B cell (primary cell): ENCODE results near the gene KCNG4. TPM values are rescaled to one million over a fixed set of nuclear protein-coding genes. Genes with fewer than 3 reads are reported as not detected.

ENCODE experiments used
- ATAC-seq: fragments of 200-7000 bp; cut with Tn5 transposase; one replicate; pipeline ENCODE4 v1.10.0; 2021; ENCODE audit warnings: low read depth, mild to moderate bottlenecking, moderate number of reproducible peaks, moderate library complexity
- CTCF ChIA-PET: fragments of 350-600 bp; sonication (Branson Sonifier 250); formaldehyde crosslinking; loops from one replicate; lab custom pipeline; 2021; ENCODE audit warnings: antibody characterized with exemption, inconsistent platforms; lab: Charles Lee
- POLR2A ChIA-PET: fragments of 350-600 bp; sonication (Branson Sonifier 250); formaldehyde crosslinking; loops from one replicate; lab custom pipeline; 2021; ENCODE audit warnings: antibody characterized with exemption; lab: Charles Lee
- DNase-seq: peaks from one replicate; pipeline ENCODE4 v3.0.0; 2013
- H2AFZ ChIP-seq: 2 replicates; pipeline ENCODE4 v1.6.1; 2012; ENCODE audit warnings: mild to moderate bottlenecking, low read depth, low read length; ENCODE audit not compliant: insufficient read depth, poor library complexity, severe bottlenecking
- H3K27ac ChIP-seq, 2 donors: 1 replicate in 1 of 2; 2 replicates in 1 of 2; pipeline ENCODE4 v1.5.1; 2012 to 2013; ENCODE audit warnings: low read length in 2 of 2, mild to moderate bottlenecking in 2 of 2, moderate library complexity in 1 of 2
- H3K27me3 ChIP-seq, 4 experiments: fragments of 200-600 bp in 1 of 4; sonication (generic) in 1 of 4; replicated peaks in 1 of 4; 1 replicate in 2 of 4; 2 replicates in 2 of 4; pipeline versions ENCODE4 v1.6.1 to v1.7.0; 2013 to 2016; ENCODE audit warnings: low read length in 3 of 4, mild to moderate bottlenecking in 2 of 4, mixed read lengths in 1 of 4, moderate library complexity in 1 of 4; ENCODE audit not compliant: insufficient read depth in 4 of 4, control insufficient read depth in 3 of 4; ENCODE audit errors: control extremely low read depth in 1 of 4
- H3K36me3 ChIP-seq, 2 experiments: replicated peaks in 1 of 2; 1 replicate in 1 of 2; 2 replicates in 1 of 2; pipeline versions ENCODE4 v1.6.1 to v1.7.1; 2013; ENCODE audit warnings: low read length in 1 of 2; ENCODE audit not compliant: insufficient read depth in 2 of 2, control insufficient read depth in 1 of 2; ENCODE audit errors: control extremely low read depth in 1 of 2, extremely low read depth in 1 of 2
- H3K4me1 ChIP-seq, 2 donors: fragments of 200-600 bp in 1 of 2; sonication (generic) in 1 of 2; 1 replicate in 1 of 2; 2 replicates in 1 of 2; pipeline versions ENCODE4 v1.5.1 to v1.6.1; 2013 to 2017; ENCODE audit warnings: low read length in 2 of 2; ENCODE audit not compliant: control insufficient read depth in 2 of 2, insufficient read depth in 2 of 2
- H3K4me2 ChIP-seq: replicated peaks from 2 replicates; pipeline ENCODE3; 2012; ENCODE audit warnings: mild to moderate bottlenecking, low read depth, low read length; ENCODE audit not compliant: poor library complexity, severe bottlenecking
- H3K4me3 ChIP-seq, 5 experiments: fragments of 200-600 bp in 1 of 5; sonication (generic) in 1 of 5; 1 replicate in 3 of 5; 2 replicates in 2 of 5; pipeline versions ENCODE4 v1.5.1 to v1.7.0; 2011 to 2016; ENCODE audit warnings: low read length in 4 of 5, mild to moderate bottlenecking in 4 of 5, low read depth in 2 of 5, control low read depth in 1 of 5, moderate library complexity in 1 of 5; ENCODE audit not compliant: insufficient read depth in 1 of 5; ENCODE audit errors: control extremely low read depth in 1 of 5, extremely low read depth in 1 of 5
- H3K79me2 ChIP-seq: fragments of 200-600 bp; sonication (generic); one replicate; pipeline ENCODE4 v1.6.0; 2016; ENCODE audit warnings: low read length; ENCODE audit not compliant: control insufficient read depth, insufficient read depth
- H3K9ac ChIP-seq: fragments of 200-600 bp; sonication (generic); 2 replicates; pipeline ENCODE4 v1.6.1; 2017; ENCODE audit warnings: mild to moderate bottlenecking, low read length, moderate library complexity
- H3K9me3 ChIP-seq, 3 donors: one replicate each; pipeline versions ENCODE4 v1.6.1 to v1.7.1; 2013; ENCODE audit warnings: low read length in 2 of 3; ENCODE audit not compliant: control insufficient read depth in 2 of 3, insufficient read depth in 1 of 3; ENCODE audit errors: control extremely low read depth in 1 of 3
- H4K20me1 ChIP-seq: 2 replicates; pipeline ENCODE4 v1.6.0; 2012; ENCODE audit warnings: mild to moderate bottlenecking, low read length; ENCODE audit not compliant: insufficient read depth, control insufficient read depth, poor library complexity, severe bottlenecking
- H3K27ac Mint-ChIP-seq: one replicate; pipeline ENCODE4 v1.8.0; 2021; ENCODE audit warnings: mixed read lengths
- H3K27me3 Mint-ChIP-seq: one replicate; pipeline ENCODE4 v1.8.0; 2021; ENCODE audit warnings: mixed read lengths
- H3K4me1 Mint-ChIP-seq: one replicate; pipeline ENCODE4 v1.8.0; 2021; ENCODE audit warnings: mixed read lengths
- H3K4me3 Mint-ChIP-seq: one replicate; pipeline ENCODE4 v1.8.0; 2021; ENCODE audit warnings: mixed read lengths
- H3K9me3 Mint-ChIP-seq: one replicate; pipeline ENCODE4 v1.8.0; 2022; ENCODE audit warnings: mixed read lengths; ENCODE audit not compliant: insufficient read depth
- EZH2 ChIP-seq: IDR thresholded peaks from 2 replicates; pipeline ENCODE4 v1.6.1; 2012; ENCODE audit warnings: borderline replicate concordance, low read depth, mild to moderate bottlenecking, moderate library complexity, low read length; ENCODE audit not compliant: insufficient read depth, poor library complexity, severe bottlenecking
- WGBS: methylation state at CpG from one replicate; pipeline ENCODE4 v1.1.5; 2013; ENCODE audit warnings: missing lambda C conversion rate; ENCODE audit not compliant: insufficient coverage; 5-methylcytosine and 5-hydroxymethylcytosine counted together
- intact Hi-C: fragments of 100-400 bp; cut with micrococcal nuclease; formaldehyde crosslinking; loops from one replicate; pipeline ENCODE4 v1.10.0; 2022
- polyA plus RNA-seq: library from polyadenylated mRNA; depleted of rRNA; stranded (reverse); fragments of >200 nt; gene quantifications from 2 replicates; pipeline ENCODE4 v1.2.3, GENCODE V29; 2012
- total RNA-seq, 2 donors: library from RNA; stranded (reverse); fragments of 120-200 nt in 1 of 2; gene quantifications; 1 replicate in 1 of 2; 2 replicates in 1 of 2; pipeline versions ENCODE4 v1.2.3 to v1.2.4, GENCODE V29; 2013 to 2022
- TF ChIP-seq, protein P1 (sequence below): fragments of 200-600 bp; IDR thresholded peaks from one replicate; pipeline ENCODE4 v1.8.0; 2022; ENCODE audit warnings: antibody characterized with exemption, mild to moderate bottlenecking

Gene KCNG4
- total and polyA plus RNA-seq, 2 donors (not counting 1 experiment from before 2014, with no cell fraction given), result not detected

DNA sequence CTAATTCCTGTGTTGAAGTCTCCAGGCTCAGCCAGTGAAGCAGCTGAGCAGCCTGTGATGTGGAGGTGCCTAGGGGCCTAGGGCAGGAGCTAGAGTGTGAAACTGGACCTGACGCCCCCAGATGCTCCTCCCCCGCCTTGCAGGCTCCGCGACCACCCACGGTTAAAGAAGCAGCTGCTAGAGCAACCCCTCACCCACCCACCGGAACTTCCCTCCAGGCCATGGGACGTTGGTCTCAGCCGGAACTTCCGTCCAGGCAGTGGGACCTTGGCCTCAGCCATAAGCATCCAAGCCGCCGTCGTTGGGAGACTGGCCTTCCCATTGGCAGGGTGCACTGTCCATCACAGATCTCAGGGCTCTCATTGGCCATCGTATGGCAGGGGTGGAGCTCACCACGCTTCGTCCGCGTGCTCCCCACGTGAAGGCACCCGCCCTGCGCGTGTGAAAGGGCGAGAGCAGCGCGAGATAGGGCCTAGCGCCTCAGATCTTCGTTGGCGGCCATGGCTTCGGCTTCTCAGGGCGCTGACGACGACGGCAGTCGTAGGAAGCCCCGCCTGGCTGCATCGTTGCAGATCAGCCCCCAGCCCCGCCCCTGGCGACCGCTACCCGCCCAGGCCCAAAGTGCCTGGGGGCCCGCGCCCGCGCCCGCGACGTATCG is 49.0 kb downstream of the KCNG4 start, which contains the start of gene ADAD2:
ADAD2 (plus strand) TSS at position 427 of the 658 bp plus-strand sequence; CDS start at position 501, 74 bp downstream.
- H3K27me3 ChIP-seq, result peaks cover 0 to 4% (median 0%) of the 10 kb centered on the region in 4 experiments
- no peak within 1 kb of the TSS for H3K4me3 Mint-ChIP-seq
- no peaks in the 10 kb centered on the region for H3K36me3 ChIP-seq
- CTCF ChIA-PET, result no interaction called here
- POLR2A ChIA-PET, result interaction anchor here (0.5 kb wide), 1 partner anchor 104 kb away, joined by 5 read pairs; no protein-coding TSS in a partner anchor
- H3K27ac ChIP-seq, result no peak within 1 kb of the TSS
- H4K20me1 ChIP-seq, result no peaks in the 10 kb centered on the region
- intact Hi-C loops, result no loop called here
- DNase-seq (peak; percentile 7), ATAC-seq (no peak)
- no peak within 1 kb of the TSS for H3K27ac Mint-ChIP-seq
- H3K9ac ChIP-seq, result no peak within 1 kb of the TSS
- no peaks in the 10 kb centered on the region for H3K9me3 Mint-ChIP-seq
- H3K79me2 ChIP-seq, result peaks cover 14% of the 10 kb centered on the region
- H3K27me3 Mint-ChIP-seq, result no peaks in the 10 kb centered on the region
- no peak within 1 kb of the TSS for H3K4me3 ChIP-seq
- peaks cover 17 to 22% of the 10 kb centered on the region in 2 donors for H3K4me1 ChIP-seq
- TF ChIP-seq, protein P1, sequence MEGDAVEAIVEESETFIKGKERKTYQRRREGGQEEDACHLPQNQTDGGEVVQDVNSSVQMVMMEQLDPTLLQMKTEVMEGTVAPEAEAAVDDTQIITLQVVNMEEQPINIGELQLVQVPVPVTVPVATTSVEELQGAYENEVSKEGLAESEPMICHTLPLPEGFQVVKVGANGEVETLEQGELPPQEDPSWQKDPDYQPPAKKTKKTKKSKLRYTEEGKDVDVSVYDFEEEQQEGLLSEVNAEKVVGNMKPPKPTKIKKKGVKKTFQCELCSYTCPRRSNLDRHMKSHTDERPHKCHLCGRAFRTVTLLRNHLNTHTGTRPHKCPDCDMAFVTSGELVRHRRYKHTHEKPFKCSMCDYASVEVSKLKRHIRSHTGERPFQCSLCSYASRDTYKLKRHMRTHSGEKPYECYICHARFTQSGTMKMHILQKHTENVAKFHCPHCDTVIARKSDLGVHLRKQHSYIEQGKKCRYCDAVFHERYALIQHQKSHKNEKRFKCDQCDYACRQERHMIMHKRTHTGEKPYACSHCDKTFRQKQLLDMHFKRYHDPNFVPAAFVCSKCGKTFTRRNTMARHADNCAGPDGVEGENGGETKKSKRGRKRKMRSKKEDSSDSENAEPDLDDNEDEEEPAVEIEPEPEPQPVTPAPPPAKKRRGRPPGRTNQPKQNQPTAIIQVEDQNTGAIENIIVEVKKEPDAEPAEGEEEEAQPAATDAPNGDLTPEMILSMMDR, result no peak
- no peak for TF ChIP-seq EZH2
- H3K4me1 Mint-ChIP-seq, result peaks cover 25% of the 10 kb centered on the region
- H2AFZ ChIP-seq, result no peak within 1 kb of the TSS
- 94% methylated on average over 40 of the region's 47 CpGs for WGBS
- H3K9me3 ChIP-seq, result no peaks in the 10 kb centered on the region
- no peak within 1 kb of the TSS for H3K4me2 ChIP-seq
